Panc1 (cell line): ENCODE results near the gene HOXC9. TPM values are rescaled to one million over a fixed set of nuclear protein-coding genes. Genes with fewer than 3 reads are reported as not detected.

Experiments
- ATAC-seq: fragments of 200-7000 bp; cut with Tn5 transposase; 2 replicates; pipeline ENCODE4 v1.9.1; 2020; ENCODE audit warnings: mild to moderate bottlenecking, moderate library complexity
- BruUV-seq: library from RNA; stranded (reverse); fragments of 400-500 nt; replicated peaks from 2 replicates; lab custom pipeline; 2021; lab: Mats Ljungman, UMichigan
- CTCF ChIA-PET: fragments of 300-600 bp; sonication (Branson Sonifier 250); formaldehyde crosslinking; loops from one replicate; lab custom pipeline; 2022; ENCODE audit warnings: antibody characterized with exemption; lab: Charles Lee
- POLR2A ChIA-PET: fragments of 300-600 bp; sonication (Branson Sonifier 250); formaldehyde crosslinking; loops from one replicate; lab custom pipeline; 2022; ENCODE audit warnings: antibody characterized with exemption; lab: Charles Lee
- DNase-seq: peaks from one replicate; pipeline ENCODE4 v3.0.0-alpha.2; 2010; ENCODE audit warnings: low read depth, low spot score
- H3K27ac ChIP-seq: 2 replicates; pipeline ENCODE4 v1.5.1; 2011; ENCODE audit warnings: mild to moderate bottlenecking, low read length, inconsistent platforms
- H3K27me3 ChIP-seq: fragments of 200-500 bp; sonication (Bioruptor generic); 2 replicates; pipeline ENCODE4 v1.6.0; 2014; ENCODE audit warnings: low read length, inconsistent platforms; ENCODE audit not compliant: control insufficient read depth, insufficient read depth
- H3K36me3 ChIP-seq: fragments of 200-500 bp; sonication (Bioruptor generic); 2 replicates; pipeline ENCODE4 v1.5.1; 2014; ENCODE audit warnings: inconsistent platforms, mild to moderate bottlenecking, low read length, moderate library complexity; ENCODE audit not compliant: control insufficient read depth, insufficient read depth
- H3K4me1 ChIP-seq: 2 replicates; pipeline ENCODE4 v1.5.1; 2011; ENCODE audit warnings: inconsistent platforms, mild to moderate bottlenecking, low read length, moderate library complexity; ENCODE audit not compliant: control insufficient read depth, insufficient read depth
- H3K4me3 ChIP-seq, 2 experiments: 2 replicates each; pipeline ENCODE4 v1.5.1; 2011 to 2012; ENCODE audit warnings: low read depth in 2 of 2, low read length in 2 of 2, mild to moderate bottlenecking in 2 of 2, inconsistent platforms in 1 of 2, moderate library complexity in 1 of 2
- H3K9me3 ChIP-seq: fragments of 200-500 bp; sonication (Bioruptor generic); 2 replicates; pipeline ENCODE4 v1.5.1; 2014; ENCODE audit warnings: low read depth, mild to moderate bottlenecking, inconsistent platforms, low read length, moderate library complexity; ENCODE audit not compliant: control insufficient read depth, insufficient read depth
- CTCF ChIP-seq: fragments of 450-650 bp; IDR thresholded peaks from 2 replicates; pipeline ENCODE4 v1.5.1; 2017; ENCODE audit warnings: mild to moderate bottlenecking
- POLR2AphosphoS5 ChIP-seq: IDR thresholded peaks from 2 replicates; pipeline ENCODE4 v1.6.1; 2012; ENCODE audit warnings: mild to moderate bottlenecking, low read depth, low read length, moderate library complexity
- SIN3A ChIP-seq: IDR thresholded peaks from 2 replicates; pipeline ENCODE4 v1.6.1; 2012; ENCODE audit warnings: low read depth, mild to moderate bottlenecking, low read length, moderate library complexity, borderline replicate concordance; ENCODE audit not compliant: insufficient read depth
- TCF7L2 ChIP-seq: IDR thresholded peaks from 2 replicates; pipeline ENCODE4 v1.6.1; 2011; ENCODE audit warnings: mild to moderate bottlenecking, low read depth, low read length, inconsistent platforms
- in situ Hi-C: cut with HindIII; loops from 2 replicates; pipeline ENCODE4 v1.10.0; 2016; ENCODE audit warnings: low sequenced_read_pairs, low pct_unique_long_range_greater_than_20kb
- intact Hi-C: fragments of 100-400 bp; cut with micrococcal nuclease; formaldehyde crosslinking; loops from one replicate; pipeline ENCODE4 v1.10.0; 2022; ENCODE audit not compliant: unreplicated experiment
- total RNA-seq: library from RNA; stranded (reverse); gene quantifications from one replicate; pipeline ENCODE4 v1.2.1, GENCODE V29; 2021; ENCODE audit not compliant: unreplicated experiment
- TF ChIP-seq, protein P1 (sequence below), 2 experiments: IDR thresholded peaks; 2 replicates each; pipeline ENCODE4 v1.6.1; 2011 to 2012; ENCODE audit warnings: low read depth in 2 of 2, control low read depth in 1 of 2, low read length in 1 of 2, mild to moderate bottlenecking in 1 of 2, moderate library complexity in 1 of 2; ENCODE audit not compliant: insufficient read depth in 1 of 2

HOXC9 gene
- total RNA-seq, 1 experiment from 2014 or later, result 37.2 TPM

DNA sequence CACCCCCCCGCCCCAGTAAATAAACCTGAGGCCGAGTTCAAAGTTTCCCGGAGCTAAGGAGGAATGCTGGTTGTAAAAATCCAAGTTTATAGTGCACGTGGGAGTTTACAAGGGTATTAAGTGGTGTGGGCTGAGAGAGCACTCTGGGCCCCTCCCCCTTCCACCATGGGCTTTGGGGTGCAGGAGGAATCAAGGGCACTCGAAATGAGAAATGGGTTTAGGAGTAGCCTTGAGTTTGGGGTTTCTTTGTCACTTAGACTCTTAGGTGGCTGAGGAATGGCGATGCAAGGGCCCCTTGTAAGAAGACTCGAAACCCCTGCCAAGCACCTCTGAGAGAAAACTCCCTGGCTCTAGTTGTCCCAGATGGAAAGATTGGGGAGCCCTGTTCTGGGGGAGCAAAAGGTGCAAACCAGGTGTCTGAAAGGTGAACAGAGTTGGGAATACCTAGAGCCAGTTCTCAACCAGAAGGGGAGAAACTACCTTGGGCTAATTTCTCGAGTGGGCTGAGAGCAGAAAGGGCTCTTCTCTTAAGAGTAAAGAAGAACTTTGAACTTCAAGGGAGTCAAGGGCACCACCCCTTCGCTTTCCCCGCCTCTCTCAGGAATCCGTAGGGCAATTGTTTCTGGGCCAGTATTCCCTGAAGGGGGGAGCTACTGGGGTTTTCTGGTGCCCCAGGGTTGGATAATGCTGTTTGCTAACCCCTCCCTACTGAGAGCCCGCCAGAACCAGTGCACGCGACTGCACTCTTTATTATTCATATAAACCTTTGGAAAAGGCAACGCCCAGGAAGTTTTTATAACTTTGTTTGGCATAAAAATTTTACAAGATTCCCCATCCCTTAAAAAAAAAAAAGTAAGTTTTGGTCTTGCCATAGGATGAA, 21.2 kb upstream of the HOXC9 start:
- POLR2A ChIA-PET, result interaction anchor here (0.5 to 0.6 kb wide), 2 partner anchors 173 to 534 kb away, joined by 5 to 6 read pairs; no protein-coding TSS in a partner anchor
- TF ChIP-seq CTCF (no peak), TCF7L2 (peak; percentile 86), SIN3A (0 out of 2 replicates have a peak, but pooled peaks have one; percentile 43), POLR2AphosphoS5 (peak; percentile 68; the same call in 1 of the 2 replicates)
- TF ChIP-seq, protein P1, sequence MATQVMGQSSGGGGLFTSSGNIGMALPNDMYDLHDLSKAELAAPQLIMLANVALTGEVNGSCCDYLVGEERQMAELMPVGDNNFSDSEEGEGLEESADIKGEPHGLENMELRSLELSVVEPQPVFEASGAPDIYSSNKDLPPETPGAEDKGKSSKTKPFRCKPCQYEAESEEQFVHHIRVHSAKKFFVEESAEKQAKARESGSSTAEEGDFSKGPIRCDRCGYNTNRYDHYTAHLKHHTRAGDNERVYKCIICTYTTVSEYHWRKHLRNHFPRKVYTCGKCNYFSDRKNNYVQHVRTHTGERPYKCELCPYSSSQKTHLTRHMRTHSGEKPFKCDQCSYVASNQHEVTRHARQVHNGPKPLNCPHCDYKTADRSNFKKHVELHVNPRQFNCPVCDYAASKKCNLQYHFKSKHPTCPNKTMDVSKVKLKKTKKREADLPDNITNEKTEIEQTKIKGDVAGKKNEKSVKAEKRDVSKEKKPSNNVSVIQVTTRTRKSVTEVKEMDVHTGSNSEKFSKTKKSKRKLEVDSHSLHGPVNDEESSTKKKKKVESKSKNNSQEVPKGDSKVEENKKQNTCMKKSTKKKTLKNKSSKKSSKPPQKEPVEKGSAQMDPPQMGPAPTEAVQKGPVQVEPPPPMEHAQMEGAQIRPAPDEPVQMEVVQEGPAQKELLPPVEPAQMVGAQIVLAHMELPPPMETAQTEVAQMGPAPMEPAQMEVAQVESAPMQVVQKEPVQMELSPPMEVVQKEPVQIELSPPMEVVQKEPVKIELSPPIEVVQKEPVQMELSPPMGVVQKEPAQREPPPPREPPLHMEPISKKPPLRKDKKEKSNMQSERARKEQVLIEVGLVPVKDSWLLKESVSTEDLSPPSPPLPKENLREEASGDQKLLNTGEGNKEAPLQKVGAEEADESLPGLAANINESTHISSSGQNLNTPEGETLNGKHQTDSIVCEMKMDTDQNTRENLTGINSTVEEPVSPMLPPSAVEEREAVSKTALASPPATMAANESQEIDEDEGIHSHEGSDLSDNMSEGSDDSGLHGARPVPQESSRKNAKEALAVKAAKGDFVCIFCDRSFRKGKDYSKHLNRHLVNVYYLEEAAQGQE (IDR thresholded peaks at IDR 0.05; ENCODE audit: insufficient read depth in 1 of 2, low read depth in 2 of 2, low read length in 1 of 2), result no peak
- Histone ChIP-seq H3K4me1 (peaks cover 56% of the 10 kb centered on the region), H3K27me3 (no peaks in the 10 kb centered on the region), H3K4me3 (peak overlapping the region; percentile 5 to 39; a peak in 3 of 4 replicates), H3K9me3 (no peaks in the 10 kb centered on the region), H3K27ac (peak overlapping the region; percentile 100), H3K36me3 (no peaks in the 10 kb centered on the region)
- CTCF ChIA-PET, result interaction anchor here (0.5 to 0.7 kb wide), 3 partner anchors 19 to 237 kb away, joined by 3 to 7 read pairs (median 5); no protein-coding TSS in a partner anchor
- DNase-seq, result no peak
- intact Hi-C loops, result no loop called here
- no TSS peak for BruUV-seq
- in situ Hi-C loops, result no loop called here
- ATAC-seq, result peak; percentile 33

GRCh38 chr12:53980104-53980801, 19.7 kb upstream of the HOXC9 start:
- intact Hi-C loops (loop anchor here (5.0 kb wide), 1 partner anchor 153 kb away; no protein-coding TSS in a partner anchor), in situ Hi-C loops (no loop called here)
- Histone ChIP-seq H3K36me3 (no peaks in the 10 kb centered on the region), H3K9me3 (no peaks in the 10 kb centered on the region), H3K27ac (peak overlapping the region; percentile 100), H3K4me1 (peaks cover 56% of the 10 kb centered on the region), H3K4me3 (peak overlapping the region; percentile 51 to 65), H3K27me3 (no peaks in the 10 kb centered on the region)
- no TSS peak for BruUV-seq
- CTCF ChIA-PET, result interaction anchor here (0.6 kb wide), 1 partner anchor 262 kb away, joined by 4 read pairs; no protein-coding TSS in a partner anchor
- POLR2A ChIA-PET, result interaction anchor here (0.6 to 0.9 kb wide), 2 partner anchors 14 to 153 kb away, joined by 4 to 5 read pairs; no protein-coding TSS in a partner anchor
- DNase-seq (no peak), ATAC-seq (0 out of 2 replicates have a peak, but pooled peaks have one; percentile 13)
- TF ChIP-seq, protein P1 (IDR thresholded peaks at IDR 0.05; ENCODE audit: insufficient read depth in 1 of 2, low read depth in 2 of 2, low read length in 1 of 2), result no peak
- TF ChIP-seq CTCF, result no peak
- no peak for TF ChIP-seq SIN3A
- no peak for TF ChIP-seq POLR2AphosphoS5
- no peak for TF ChIP-seq TCF7L2
